WTC11 (cell line): ENCODE measurements around the gene ROBO2.

Experiments used
- JUN ChIP-seq: sonication (generic); formaldehyde crosslinking; IDR thresholded peaks from 2 replicates; pipeline ENCODE4 v1.8.0; 2023; ENCODE audit warnings: mild to moderate bottlenecking, missing genetic modification reagents
- KAT7 ChIP-seq: sonication (generic); formaldehyde crosslinking; IDR thresholded peaks from 2 replicates; pipeline ENCODE4 v1.8.1; 2023; ENCODE audit warnings: missing genetic modification reagents, mild to moderate bottlenecking, borderline replicate concordance
- MYBL2 ChIP-seq: sonication (generic); formaldehyde crosslinking; IDR thresholded peaks from 2 replicates; pipeline ENCODE4 v1.8.1; 2023; ENCODE audit warnings: mild to moderate bottlenecking, moderate library complexity, missing genetic modification reagents
- ZNF121 ChIP-seq: sonication (generic); formaldehyde crosslinking; IDR thresholded peaks from 2 replicates; pipeline ENCODE4 v1.8.0; 2023; ENCODE audit warnings: missing genetic modification reagents
- TF ChIP-seq, protein P1 (sequence below): sonication (generic); formaldehyde crosslinking; IDR thresholded peaks from 2 replicates; pipeline ENCODE4 v1.8.1; 2023; ENCODE audit warnings: mild to moderate bottlenecking, missing genetic modification reagents, moderate library complexity
- TF ChIP-seq, protein P2 (sequence below): fragments of 200-600 bp; IDR thresholded peaks from 2 replicates; pipeline ENCODE4 v1.8.0; 2022; ENCODE audit warnings: antibody characterized with exemption
- TF ChIP-seq, protein P3 (sequence below): sonication (generic); formaldehyde crosslinking; IDR thresholded peaks from 2 replicates; pipeline ENCODE4 v1.8.0; 2023; ENCODE audit warnings: missing genetic modification reagents
- TF ChIP-seq, protein P4 (sequence below): sonication (generic); formaldehyde crosslinking; IDR thresholded peaks from 2 replicates; pipeline ENCODE4 v1.8.0; 2023; ENCODE audit warnings: mild to moderate bottlenecking, missing genetic modification reagents
- TF ChIP-seq, protein P5 (sequence below): sonication (generic); formaldehyde crosslinking; IDR thresholded peaks from 2 replicates; pipeline ENCODE4 v1.8.1; 2023; ENCODE audit warnings: mild to moderate bottlenecking, moderate library complexity, missing genetic modification reagents
- TF ChIP-seq, protein P6 (sequence below): sonication (generic); formaldehyde crosslinking; IDR thresholded peaks from 2 replicates; pipeline ENCODE4 v1.8.1; 2023; ENCODE audit warnings: mild to moderate bottlenecking, missing genetic modification reagents, borderline replicate concordance

DNA sequence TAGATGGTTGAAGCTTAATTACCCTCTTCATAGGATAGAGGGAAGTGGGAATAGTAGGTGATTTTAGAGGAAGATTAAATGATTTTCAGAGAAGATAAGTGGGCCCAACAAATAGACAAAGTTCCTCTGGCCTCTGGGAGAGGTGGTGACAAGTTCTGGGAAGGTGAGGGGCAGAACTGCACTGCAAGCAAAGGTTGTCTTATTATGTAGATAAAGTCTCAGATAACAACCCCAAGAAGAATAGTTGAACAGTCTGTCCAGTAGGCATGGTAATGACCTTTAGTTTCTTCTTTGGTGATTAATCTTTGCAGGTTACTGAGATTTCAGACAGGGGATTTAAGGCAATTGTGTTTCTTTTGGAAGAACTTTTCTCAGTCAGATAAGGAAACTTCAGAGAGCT is 439.1 kb downstream of the ROBO2 start:
- TF ChIP-seq MYBL2 (CRISPR knock-in tag) = no peak
- TF ChIP-seq, protein P1, sequence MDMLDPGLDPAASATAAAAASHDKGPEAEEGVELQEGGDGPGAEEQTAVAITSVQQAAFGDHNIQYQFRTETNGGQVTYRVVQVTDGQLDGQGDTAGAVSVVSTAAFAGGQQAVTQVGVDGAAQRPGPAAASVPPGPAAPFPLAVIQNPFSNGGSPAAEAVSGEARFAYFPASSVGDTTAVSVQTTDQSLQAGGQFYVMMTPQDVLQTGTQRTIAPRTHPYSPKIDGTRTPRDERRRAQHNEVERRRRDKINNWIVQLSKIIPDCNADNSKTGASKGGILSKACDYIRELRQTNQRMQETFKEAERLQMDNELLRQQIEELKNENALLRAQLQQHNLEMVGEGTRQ = no peak
- TF ChIP-seq ZNF121 = no peak
- TF ChIP-seq, protein P2, sequence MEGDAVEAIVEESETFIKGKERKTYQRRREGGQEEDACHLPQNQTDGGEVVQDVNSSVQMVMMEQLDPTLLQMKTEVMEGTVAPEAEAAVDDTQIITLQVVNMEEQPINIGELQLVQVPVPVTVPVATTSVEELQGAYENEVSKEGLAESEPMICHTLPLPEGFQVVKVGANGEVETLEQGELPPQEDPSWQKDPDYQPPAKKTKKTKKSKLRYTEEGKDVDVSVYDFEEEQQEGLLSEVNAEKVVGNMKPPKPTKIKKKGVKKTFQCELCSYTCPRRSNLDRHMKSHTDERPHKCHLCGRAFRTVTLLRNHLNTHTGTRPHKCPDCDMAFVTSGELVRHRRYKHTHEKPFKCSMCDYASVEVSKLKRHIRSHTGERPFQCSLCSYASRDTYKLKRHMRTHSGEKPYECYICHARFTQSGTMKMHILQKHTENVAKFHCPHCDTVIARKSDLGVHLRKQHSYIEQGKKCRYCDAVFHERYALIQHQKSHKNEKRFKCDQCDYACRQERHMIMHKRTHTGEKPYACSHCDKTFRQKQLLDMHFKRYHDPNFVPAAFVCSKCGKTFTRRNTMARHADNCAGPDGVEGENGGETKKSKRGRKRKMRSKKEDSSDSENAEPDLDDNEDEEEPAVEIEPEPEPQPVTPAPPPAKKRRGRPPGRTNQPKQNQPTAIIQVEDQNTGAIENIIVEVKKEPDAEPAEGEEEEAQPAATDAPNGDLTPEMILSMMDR = no peak
- no peak for TF ChIP-seq KAT7 (CRISPR knock-in tag)
- TF ChIP-seq, protein P3, sequence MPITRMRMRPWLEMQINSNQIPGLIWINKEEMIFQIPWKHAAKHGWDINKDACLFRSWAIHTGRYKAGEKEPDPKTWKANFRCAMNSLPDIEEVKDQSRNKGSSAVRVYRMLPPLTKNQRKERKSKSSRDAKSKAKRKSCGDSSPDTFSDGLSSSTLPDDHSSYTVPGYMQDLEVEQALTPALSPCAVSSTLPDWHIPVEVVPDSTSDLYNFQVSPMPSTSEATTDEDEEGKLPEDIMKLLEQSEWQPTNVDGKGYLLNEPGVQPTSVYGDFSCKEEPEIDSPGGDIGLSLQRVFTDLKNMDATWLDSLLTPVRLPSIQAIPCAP (CRISPR knock-in tag) = no peak
- TF ChIP-seq, protein P4, sequence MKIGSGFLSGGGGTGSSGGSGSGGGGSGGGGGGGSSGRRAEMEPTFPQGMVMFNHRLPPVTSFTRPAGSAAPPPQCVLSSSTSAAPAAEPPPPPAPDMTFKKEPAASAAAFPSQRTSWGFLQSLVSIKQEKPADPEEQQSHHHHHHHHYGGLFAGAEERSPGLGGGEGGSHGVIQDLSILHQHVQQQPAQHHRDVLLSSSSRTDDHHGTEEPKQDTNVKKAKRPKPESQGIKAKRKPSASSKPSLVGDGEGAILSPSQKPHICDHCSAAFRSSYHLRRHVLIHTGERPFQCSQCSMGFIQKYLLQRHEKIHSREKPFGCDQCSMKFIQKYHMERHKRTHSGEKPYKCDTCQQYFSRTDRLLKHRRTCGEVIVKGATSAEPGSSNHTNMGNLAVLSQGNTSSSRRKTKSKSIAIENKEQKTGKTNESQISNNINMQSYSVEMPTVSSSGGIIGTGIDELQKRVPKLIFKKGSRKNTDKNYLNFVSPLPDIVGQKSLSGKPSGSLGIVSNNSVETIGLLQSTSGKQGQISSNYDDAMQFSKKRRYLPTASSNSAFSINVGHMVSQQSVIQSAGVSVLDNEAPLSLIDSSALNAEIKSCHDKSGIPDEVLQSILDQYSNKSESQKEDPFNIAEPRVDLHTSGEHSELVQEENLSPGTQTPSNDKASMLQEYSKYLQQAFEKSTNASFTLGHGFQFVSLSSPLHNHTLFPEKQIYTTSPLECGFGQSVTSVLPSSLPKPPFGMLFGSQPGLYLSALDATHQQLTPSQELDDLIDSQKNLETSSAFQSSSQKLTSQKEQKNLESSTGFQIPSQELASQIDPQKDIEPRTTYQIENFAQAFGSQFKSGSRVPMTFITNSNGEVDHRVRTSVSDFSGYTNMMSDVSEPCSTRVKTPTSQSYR (CRISPR knock-in tag) = no peak
- TF ChIP-seq, protein P5, sequence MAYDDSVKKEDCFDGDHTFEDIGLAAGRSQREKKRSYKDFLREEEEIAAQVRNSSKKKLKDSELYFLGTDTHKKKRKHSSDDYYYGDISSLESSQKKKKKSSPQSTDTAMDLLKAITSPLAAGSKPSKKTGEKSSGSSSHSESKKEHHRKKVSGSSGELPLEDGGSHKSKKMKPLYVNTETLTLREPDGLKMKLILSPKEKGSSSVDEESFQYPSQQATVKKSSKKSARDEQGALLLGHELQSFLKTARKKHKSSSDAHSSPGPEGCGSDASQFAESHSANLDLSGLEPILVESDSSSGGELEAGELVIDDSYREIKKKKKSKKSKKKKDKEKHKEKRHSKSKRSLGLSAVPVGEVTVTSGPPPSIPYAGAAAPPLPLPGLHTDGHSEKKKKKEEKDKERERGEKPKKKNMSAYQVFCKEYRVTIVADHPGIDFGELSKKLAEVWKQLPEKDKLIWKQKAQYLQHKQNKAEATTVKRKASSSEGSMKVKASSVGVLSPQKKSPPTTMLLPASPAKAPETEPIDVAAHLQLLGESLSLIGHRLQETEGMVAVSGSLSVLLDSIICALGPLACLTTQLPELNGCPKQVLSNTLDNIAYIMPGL (CRISPR knock-in tag) = no peak
- TF ChIP-seq, protein P6, sequence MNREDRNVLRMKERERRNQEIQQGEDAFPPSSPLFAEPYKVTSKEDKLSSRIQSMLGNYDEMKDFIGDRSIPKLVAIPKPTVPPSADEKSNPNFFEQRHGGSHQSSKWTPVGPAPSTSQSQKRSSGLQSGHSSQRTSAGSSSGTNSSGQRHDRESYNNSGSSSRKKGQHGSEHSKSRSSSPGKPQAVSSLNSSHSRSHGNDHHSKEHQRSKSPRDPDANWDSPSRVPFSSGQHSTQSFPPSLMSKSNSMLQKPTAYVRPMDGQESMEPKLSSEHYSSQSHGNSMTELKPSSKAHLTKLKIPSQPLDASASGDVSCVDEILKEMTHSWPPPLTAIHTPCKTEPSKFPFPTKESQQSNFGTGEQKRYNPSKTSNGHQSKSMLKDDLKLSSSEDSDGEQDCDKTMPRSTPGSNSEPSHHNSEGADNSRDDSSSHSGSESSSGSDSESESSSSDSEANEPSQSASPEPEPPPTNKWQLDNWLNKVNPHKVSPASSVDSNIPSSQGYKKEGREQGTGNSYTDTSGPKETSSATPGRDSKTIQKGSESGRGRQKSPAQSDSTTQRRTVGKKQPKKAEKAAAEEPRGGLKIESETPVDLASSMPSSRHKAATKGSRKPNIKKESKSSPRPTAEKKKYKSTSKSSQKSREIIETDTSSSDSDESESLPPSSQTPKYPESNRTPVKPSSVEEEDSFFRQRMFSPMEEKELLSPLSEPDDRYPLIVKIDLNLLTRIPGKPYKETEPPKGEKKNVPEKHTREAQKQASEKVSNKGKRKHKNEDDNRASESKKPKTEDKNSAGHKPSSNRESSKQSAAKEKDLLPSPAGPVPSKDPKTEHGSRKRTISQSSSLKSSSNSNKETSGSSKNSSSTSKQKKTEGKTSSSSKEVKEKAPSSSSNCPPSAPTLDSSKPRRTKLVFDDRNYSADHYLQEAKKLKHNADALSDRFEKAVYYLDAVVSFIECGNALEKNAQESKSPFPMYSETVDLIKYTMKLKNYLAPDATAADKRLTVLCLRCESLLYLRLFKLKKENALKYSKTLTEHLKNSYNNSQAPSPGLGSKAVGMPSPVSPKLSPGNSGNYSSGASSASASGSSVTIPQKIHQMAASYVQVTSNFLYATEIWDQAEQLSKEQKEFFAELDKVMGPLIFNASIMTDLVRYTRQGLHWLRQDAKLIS = no peak
- no peak for TF ChIP-seq JUN (CRISPR knock-in tag)
